HG03159 (cell line): ENCODE measurements around the gene DGKH.
"Not testable (repeated sequence)": the region's sequence is repeated elsewhere in the genome, so short reads cannot be mapped to it uniquely, and the experiment has no call there.

Source experiments
- ATAC-seq: cut with Tn5 transposase; IDR thresholded peaks from one replicate; pipeline ENCODE4 v1.9.1; 2021; ENCODE audit warnings: mild to moderate bottlenecking, moderate library complexity; ENCODE audit not compliant: unreplicated experiment

Gene DGKH

DNA sequence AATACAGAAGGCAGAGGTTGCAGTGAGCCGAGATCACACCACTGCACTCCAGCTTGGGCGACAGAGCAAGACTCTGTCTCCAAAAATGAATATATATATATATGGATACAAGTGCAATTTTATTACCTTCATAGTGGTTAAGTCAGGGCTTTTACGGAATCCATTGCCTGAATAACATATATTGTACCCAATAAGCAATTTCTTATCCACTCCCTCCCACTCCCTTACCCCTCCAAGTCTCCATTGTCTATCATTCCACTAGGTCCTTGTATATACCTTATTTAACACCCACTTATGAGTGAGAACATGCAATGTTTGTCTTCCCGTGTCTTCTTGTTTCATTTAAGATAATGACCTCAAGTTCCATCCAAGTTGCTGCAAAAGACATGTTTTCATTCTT, 175.2 kb downstream of the DGKH start:
- ATAC-seq, result no peak

DNA sequence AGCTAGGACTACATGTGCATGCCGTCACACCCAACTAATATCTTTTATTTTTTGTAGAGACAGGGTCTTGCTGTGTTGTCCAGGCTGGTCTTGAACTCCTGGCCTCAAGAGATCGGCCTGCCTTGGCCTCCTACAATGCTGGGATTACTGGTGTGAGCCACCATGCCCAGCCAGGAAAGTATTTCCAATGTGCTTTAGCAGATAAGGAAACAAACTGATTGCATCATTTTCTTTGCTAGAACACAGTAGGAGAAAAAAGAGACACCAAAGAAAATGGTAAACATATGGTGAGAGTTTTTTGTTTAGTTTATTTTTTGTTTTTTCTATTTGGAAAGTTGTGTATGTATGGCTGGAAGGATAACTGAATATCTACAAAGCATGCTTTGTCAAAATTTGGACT, 176.6 kb downstream of the DGKH start:
- no peak for ATAC-seq

GRCh38 chr13:42226759-42227158, 178.3 kb downstream of the DGKH start:
- not testable (repeated sequence) for ATAC-seq

DNA sequence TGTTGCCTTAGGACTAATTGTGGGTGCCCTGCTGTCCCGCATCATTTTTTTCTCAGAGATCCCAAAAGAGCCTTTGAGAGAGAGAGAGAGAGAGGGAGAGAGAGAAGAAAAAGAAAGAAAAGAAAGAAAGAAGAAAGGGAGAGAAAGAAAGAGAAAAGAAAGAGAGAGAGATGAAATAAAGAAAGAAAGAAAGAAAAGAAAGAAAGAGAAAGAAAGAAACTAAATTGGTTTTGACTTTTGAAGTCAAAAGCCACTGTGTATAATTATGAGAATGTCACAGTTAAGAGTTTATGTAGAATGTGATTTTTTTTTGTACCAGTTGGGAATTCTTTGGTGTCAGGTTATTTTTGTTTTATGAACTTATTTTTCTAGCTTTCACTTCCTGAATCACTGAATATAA, 180.1 kb downstream of the DGKH start:
- no peak for ATAC-seq

- ATAC-seq, result no peak
Measured at GRCh38 chr13:42229287-42229686, 180.8 kb downstream of the DGKH start.

- ATAC-seq, result no peak
Measured at GRCh38 chr13:42232671-42233070, 184.2 kb downstream of the DGKH start.

DNA sequence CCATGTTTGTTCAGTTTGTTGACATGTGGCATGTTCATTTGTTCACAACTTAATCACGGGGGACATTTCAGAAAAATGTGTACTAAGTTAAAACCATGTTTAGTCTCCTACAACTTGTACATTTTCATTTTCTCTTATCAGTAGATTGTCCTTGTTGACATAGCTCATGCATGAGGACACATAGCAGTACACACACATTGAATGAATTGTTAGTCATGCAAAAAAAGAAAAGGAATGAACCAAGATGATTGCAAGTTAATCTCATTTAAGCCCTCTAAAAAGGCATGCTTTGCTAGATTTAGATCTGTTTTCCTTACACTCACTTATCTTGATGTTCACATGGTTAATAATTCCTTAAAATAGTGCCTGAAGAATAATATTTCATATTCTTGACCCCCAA, 185.3 kb downstream of the DGKH start:
- no peak for ATAC-seq

- no peak for ATAC-seq
Measured at GRCh38 chr13:42239161-42239560, 190.7 kb downstream of the DGKH start.

- no peak for ATAC-seq
Measured at GRCh38 chr13:42239644-42240043, 191.2 kb downstream of the DGKH start.

DNA sequence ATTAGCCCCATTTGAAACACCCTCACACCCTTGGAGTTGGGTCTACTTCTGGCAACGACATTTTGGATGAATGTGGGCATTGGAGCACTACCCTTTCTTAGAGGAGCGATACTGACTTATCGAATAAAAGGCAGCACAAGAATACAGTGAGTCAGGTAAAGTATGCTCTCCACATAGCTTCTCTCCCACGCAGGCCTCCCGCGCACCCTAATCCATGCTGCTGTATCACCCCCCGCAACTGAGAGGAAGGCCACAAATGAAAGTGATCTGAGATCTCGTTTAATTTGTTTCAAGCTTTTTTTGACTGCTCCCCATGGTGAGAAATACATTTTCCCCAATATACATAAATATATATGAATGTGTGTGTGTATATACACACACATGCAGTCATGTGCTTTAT, 198.1 kb downstream of the DGKH start:
- ATAC-seq, result no peak

DNA sequence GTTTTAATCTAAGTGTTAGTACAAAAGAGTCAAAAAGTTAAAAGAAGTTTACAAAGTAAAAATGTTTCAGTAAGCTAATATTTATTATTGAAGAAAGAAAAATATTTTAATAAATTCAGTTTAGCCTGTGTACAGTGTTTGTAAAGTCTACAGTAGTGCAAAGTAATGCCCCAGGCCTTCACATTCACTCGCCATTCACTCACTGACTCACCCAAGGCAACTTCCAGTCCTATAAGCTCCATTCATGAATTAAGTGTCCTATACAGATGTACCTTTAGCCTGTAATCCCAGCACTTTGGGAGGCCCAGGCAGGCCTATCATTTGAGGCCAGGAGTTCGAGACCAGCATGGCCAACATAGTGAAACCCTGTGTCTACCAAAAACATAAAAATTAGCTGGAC, 199.4 kb downstream of the DGKH start:
- ATAC-seq, result no peak

DNA sequence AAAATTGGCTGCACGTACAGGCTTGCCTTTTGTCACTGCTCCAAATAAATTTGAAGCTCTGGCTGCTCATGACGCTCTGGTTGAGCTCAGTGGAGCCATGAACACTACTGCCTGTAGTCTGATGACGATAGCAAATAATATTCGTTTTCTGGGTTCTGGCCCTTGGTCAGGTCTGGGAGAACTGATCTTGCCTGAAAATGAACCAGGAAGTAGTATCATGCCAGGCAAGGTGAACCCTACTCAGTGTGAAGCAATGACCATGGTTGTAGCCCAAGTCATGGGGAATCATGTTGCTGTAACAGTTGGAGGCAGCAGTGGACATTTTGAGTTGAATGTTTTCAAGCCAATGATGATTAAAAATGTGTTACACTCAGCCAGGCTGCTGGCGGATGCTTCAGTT, 207.4 kb downstream of the DGKH start:
- ATAC-seq, result no peak

DNA sequence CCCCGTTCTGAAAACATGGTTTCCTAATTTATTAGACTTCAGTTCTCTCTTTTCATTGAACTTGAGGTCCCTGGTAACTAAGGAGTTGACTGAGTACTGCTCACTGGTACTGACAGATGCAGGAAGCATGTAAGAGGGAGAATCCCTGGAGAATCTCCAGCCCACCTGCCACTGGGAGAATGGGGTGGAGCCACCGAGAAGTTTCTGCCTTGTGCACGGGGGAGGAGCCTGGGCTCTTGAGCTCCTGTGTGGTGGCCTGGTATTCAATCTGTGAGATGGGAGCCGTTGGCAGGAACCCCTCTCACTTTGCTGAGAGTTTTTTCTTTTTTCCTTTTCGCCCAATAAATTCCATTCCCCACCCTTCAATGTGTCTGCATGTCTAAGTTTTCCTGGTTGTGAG, 210.3 kb downstream of the DGKH start:
- no peak for ATAC-seq

- no peak for ATAC-seq
Measured at GRCh38 chr13:42259515-42259914, 211.1 kb downstream of the DGKH start.

- ATAC-seq, result no peak
Measured at GRCh38 chr13:42260903-42261654, 212.6 kb downstream of the DGKH start.

DNA sequence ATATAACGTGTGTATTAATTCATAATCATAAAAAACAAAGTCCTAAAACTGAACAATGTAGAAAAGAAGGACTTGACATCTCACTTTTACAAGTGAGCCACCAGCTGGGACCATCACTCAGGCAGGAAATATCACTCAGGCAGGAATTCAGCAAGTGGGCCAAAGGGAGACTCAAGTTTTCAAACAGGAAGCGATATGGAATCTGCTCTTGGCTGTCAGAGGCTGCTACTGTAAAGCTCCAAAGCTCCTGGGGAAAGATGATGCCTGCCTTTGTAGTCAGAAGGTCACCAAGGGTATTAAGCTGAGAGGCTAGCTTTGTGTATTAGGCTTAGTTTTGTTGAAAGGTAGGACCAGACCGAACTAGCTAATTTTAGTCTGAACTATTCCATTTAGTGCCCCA, 218.0 kb downstream of the DGKH start:
- no peak for ATAC-seq

- ATAC-seq, result no peak
Measured at GRCh38 chr13:42270160-42270856, 221.9 kb downstream of the DGKH start.

- no peak for ATAC-seq
Measured at GRCh38 chr13:42270857-42271215, 222.4 kb downstream of the DGKH start.

DNA sequence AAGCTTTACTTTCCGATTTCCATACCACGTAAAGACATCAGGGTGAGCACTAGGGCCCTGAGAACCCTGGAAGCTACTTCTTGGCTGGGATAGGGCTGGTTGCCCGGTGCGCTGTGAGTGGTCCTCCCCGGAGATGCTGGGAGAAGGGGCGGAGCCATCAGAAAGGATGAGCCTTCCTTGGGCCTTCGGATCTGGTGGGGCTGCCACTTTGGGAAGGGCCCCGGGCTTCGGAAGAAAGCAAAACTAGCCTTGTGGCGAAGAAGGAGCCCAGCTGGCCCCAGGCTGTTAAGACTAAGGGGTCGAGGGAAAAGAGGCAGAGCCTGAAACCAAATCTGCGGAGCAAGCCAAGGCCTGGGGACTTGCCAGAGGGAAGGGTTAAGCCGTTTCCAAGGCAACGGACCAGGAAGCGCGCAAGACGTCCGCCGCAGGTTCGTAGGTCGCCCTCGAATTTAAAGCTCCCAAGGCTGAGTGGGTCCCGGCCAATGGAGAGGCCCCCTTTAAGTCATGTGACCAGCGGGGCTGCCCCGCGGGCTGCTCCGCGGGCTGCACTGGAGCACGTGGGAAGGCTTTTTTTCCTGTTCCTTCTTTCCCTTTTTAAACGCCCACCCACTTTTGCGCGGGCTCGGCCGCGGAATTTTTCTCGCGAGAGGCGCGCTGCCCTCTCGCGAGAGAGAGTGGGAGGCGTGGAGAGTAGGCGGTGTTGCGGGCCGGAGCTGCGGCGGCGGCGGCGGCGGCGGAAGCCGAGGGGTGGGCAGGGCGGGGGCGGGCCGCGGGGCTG, 223.1 kb downstream of the DGKH start:
- peak; percentile 79 for ATAC-seq

DNA sequence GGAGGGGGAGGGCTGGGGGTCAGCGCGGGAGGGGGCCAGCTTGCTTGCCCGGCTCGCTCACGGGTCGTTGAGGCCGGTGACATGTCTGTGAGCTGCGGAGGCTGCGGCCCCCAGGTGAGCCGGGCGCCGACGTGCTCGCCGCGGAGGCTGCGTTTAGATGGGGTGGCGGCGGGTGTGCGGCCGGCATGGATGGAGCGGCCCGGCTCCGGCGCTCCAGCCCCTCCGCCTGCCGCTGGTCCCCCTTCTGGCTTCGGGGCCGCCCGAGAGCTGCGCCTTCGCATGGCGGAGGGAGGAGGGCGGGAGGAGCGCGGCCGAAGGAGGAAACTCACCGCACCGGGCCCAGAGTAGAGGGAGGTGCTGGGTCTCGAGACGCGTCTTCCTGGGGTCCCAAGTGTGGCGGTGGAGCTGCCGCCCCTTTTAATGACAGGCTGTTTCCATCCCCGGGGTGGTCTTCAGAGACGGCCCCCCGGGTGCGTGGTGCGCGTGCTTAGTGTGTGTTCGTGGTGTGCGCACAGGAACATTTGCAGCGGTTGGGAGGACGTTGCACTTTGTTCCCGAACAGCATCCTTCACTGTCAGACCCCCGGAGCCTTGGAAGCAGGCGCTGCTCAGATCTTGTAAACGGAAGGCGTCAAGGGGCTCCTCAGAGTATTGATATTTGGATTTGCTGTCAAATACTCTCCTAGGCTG, 223.8 kb downstream of the DGKH start, which contains the start of gene AKAP11:
Gene AKAP11 (plus strand): TSS at position 38 of the 689 bp plus-strand sequence. CDS start 14,197 bp downstream, outside the sequence.
- ATAC-seq, result peak; percentile 16

DNA sequence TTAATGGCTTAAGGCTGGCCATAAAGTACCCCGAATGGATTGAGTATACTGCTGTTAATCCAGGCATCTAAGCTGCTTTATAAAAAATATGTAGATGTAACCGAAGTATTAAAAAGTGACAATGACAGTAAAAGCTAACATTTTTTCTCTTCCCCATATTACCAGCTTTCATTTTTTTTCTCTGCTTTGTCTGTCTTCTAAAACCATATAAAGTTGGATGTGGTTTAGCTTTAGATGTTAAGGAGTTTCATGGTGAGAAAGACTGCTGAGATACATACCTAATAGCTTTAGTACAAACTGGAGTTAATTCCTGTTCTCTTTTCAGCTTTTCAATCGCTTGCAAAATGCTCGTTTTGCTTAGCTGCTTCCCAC, 224.3 kb downstream of the DGKH start:
- no peak for ATAC-seq
